ENCODE results near the gene TRIP12.

TRIP12 gene

GRCh38 chr2:229832510-229832898, 89.3 kb downstream of the TRIP12 start:
- no peak for TF ChIP-seq CTCF (IDR thresholded peaks at IDR 0.05; ENCODE audit: low read depth, low read length, missing control alignments)
- H3K4me3 ChIP-seq (ENCODE audit: low read depth, low read length) = no peak overlapping the region
- no peak for DNase-seq (ENCODE audit: low read depth)

GRCh38 chr2:229831805-229832509, 89.9 kb downstream of the TRIP12 start:
- H3K4me3 ChIP-seq (ENCODE audit: low read depth, low read length) = no peak overlapping the region
- no peak for TF ChIP-seq CTCF (IDR thresholded peaks at IDR 0.05; ENCODE audit: low read depth, low read length, missing control alignments)
- DNase-seq (ENCODE audit: low read depth) = no peak

- no peak overlapping the region for H3K4me3 ChIP-seq (ENCODE audit: low read depth, low read length)
- DNase-seq (ENCODE audit: low read depth) = no peak
- TF ChIP-seq CTCF (IDR thresholded peaks at IDR 0.05; ENCODE audit: low read depth, low read length, missing control alignments) = peak; percentile 9
These were observed 96.3 kb downstream of the TRIP12 start for GRCh38 chr2:229825476-229825875.

- no peak for DNase-seq (ENCODE audit: low read depth)
- no peak for TF ChIP-seq CTCF (IDR thresholded peaks at IDR 0.05; ENCODE audit: low read depth, low read length, missing control alignments)
- no peak overlapping the region; the same call in 1 of the 2 replicates for H3K4me3 ChIP-seq (ENCODE audit: low read depth, low read length)
These were observed 100.5 kb downstream of the TRIP12 start for GRCh38 chr2:229821316-229821715.

GRCh38 chr2:229818230-229818629, 103.6 kb downstream of the TRIP12 start:
- DNase-seq (ENCODE audit: low read depth) = no peak
- no peak for TF ChIP-seq CTCF (IDR thresholded peaks at IDR 0.05; ENCODE audit: low read depth, low read length, missing control alignments)
- no peak overlapping the region for H3K4me3 ChIP-seq (ENCODE audit: low read depth, low read length)

GRCh38 chr2:229815858-229816257, 106.0 kb downstream of the TRIP12 start:
- H3K4me3 ChIP-seq (ENCODE audit: low read depth, low read length) = no peak overlapping the region
- no peak for TF ChIP-seq CTCF (IDR thresholded peaks at IDR 0.05; ENCODE audit: low read depth, low read length, missing control alignments)
- DNase-seq (ENCODE audit: low read depth) = no peak

GRCh38 chr2:229815342-229815741, 106.5 kb downstream of the TRIP12 start:
- no peak overlapping the region for H3K4me3 ChIP-seq (ENCODE audit: low read depth, low read length)
- DNase-seq (ENCODE audit: low read depth) = no peak
- no peak for TF ChIP-seq CTCF (IDR thresholded peaks at IDR 0.05; ENCODE audit: low read depth, low read length, missing control alignments)
